Measurements from ENCODE around the gene WDR7. TPM values are rescaled to one million over a fixed set of nuclear protein-coding genes. Genes with fewer than 3 reads are reported as not detected.

The WDR7 gene
- polyA plus RNA-seq, 2 of the 4 experiments (the other 2 are of a cell fraction), result 4.2 to 7.0 TPM

DNA sequence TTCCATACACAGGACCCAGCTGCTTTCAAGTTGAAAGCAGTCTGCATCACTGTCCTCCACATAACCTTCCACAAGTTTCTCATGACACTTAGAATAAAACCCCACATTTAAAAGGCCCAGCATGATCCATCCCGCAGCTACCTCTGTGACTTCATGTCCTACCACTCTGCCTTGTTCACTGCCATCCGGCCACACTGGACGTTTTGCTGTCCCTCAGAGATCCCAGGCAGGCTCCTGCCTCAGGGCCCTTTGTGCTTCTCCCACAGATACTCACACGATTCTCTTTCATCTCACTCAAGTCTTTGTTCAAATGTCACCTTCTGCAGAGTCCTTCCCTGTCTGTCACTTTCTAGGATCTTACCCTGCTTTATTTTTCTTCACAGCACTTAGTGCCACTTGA lies 262.8 kb downstream of the WDR7 start (continued):
- no peak for TF ChIP-seq ZC3H11A (IDR thresholded peaks at IDR 0.05)

- H3K4me3 ChIP-seq, result no peak overlapping the region
- WGBS (ENCODE audit: missing lambda C conversion rate), result 92% methylated on average over 1 of the region's 1 CpG
- no peak for TF ChIP-seq MAFK (IDR thresholded peaks at IDR 0.05; ENCODE audit: partially characterized antibody)
- TF ChIP-seq CEBPB (IDR thresholded peaks at IDR 0.05), result no peak
- TF ChIP-seq HOXB5 (CRISPR knock-in tag; IDR thresholded peaks at IDR 0.05), result no peak
- no peak for TF ChIP-seq PBX3 (IDR thresholded peaks at IDR 0.05)
- no peak for TF ChIP-seq ZC3H11A (IDR thresholded peaks at IDR 0.05)
- TF ChIP-seq KDM5A (IDR thresholded peaks at IDR 0.05), result no peak
- TF ChIP-seq RAD21 (conservative IDR thresholded peaks at IDR 0.05 in 1 of 2, IDR thresholded peaks at IDR 0.05 in 1 of 2), result no peak
- TF ChIP-seq SMC3 (IDR thresholded peaks at IDR 0.05), result no peak
- no peak for TF ChIP-seq MYC (IDR thresholded peaks at IDR 0.05; ENCODE audit: borderline replicate concordance, low read length)
- TF ChIP-seq FOXS1 (CRISPR knock-in tag; IDR thresholded peaks at IDR 0.05), result no peak
- TF ChIP-seq, protein P1, sequence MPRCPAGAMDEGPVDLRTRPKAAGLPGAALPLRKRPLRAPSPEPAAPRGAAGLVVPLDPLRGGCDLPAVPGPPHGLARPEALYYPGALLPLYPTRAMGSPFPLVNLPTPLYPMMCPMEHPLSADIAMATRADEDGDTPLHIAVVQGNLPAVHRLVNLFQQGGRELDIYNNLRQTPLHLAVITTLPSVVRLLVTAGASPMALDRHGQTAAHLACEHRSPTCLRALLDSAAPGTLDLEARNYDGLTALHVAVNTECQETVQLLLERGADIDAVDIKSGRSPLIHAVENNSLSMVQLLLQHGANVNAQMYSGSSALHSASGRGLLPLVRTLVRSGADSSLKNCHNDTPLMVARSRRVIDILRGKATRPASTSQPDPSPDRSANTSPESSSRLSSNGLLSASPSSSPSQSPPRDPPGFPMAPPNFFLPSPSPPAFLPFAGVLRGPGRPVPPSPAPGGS (IDR thresholded peaks at IDR 0.05), result no peak
- no peak for TF ChIP-seq POLR2A (IDR thresholded peaks at IDR 0.05; ENCODE audit: low read length)
- TF ChIP-seq HEYL (CRISPR knock-in tag; IDR thresholded peaks at IDR 0.05), result no peak
- TF ChIP-seq CHD4 (IDR thresholded peaks at IDR 0.05; ENCODE audit: borderline replicate concordance), result no peak
- TF ChIP-seq CBX8 (IDR thresholded peaks at IDR 0.05), result no peak
- no peak for TF ChIP-seq GATA3 (IDR thresholded peaks at IDR 0.05; ENCODE audit: borderline replicate concordance)
- DNase-seq (ENCODE audit: low read depth in 1 of 2, low spot score in 1 of 2), result no peak
- H3K9me3 ChIP-seq, result no peaks in the 10 kb centered on the region
- no peak overlapping the region for H3K4me2 ChIP-seq
- ChIA-PET CTCF (interaction anchor here (1.0 kb wide), 1 partner anchor 132 kb away, joined by 3 read pairs; no protein-coding TSS in a partner anchor), POLR2A (no interaction called here)
- ATAC-seq, result no peak
- no peak for FAIRE-seq
- H3K4me1 ChIP-seq, result no peaks in the 10 kb centered on the region
- no peak overlapping the region for H3K27ac ChIP-seq
Measured at GRCh38 chr18:56919190-56919589, 268.0 kb downstream of the WDR7 start.

GRCh38 chr18:56921896-56922480 lies 270.8 kb downstream of the WDR7 start:
- FAIRE-seq (no peak), ATAC-seq (no peak), DNase-seq (ENCODE audit: low read depth in 1 of 2, low spot score in 1 of 2) (no peak)
- TF ChIP-seq, protein P2, sequence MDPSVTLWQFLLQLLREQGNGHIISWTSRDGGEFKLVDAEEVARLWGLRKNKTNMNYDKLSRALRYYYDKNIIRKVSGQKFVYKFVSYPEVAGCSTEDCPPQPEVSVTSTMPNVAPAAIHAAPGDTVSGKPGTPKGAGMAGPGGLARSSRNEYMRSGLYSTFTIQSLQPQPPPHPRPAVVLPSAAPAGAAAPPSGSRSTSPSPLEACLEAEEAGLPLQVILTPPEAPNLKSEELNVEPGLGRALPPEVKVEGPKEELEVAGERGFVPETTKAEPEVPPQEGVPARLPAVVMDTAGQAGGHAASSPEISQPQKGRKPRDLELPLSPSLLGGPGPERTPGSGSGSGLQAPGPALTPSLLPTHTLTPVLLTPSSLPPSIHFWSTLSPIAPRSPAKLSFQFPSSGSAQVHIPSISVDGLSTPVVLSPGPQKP (IDR thresholded peaks at IDR 0.05; ENCODE audit: low read depth, low read length), result no peak
- no peak for TF ChIP-seq CEBPB (IDR thresholded peaks at IDR 0.05)
- TF ChIP-seq, protein P3, sequence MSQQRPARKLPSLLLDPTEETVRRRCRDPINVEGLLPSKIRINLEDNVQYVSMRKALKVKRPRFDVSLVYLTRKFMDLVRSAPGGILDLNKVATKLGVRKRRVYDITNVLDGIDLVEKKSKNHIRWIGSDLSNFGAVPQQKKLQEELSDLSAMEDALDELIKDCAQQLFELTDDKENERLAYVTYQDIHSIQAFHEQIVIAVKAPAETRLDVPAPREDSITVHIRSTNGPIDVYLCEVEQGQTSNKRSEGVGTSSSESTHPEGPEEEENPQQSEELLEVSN (IDR thresholded peaks at IDR 0.05; ENCODE audit: borderline replicate concordance, low read depth), result no peak
- TF ChIP-seq MAZ (IDR thresholded peaks at IDR 0.05; ENCODE audit: borderline replicate concordance, low read depth, low read length), result no peak
- TF ChIP-seq CBX8 (IDR thresholded peaks at IDR 0.05), result no peak
- TF ChIP-seq ESRRA (IDR thresholded peaks at IDR 0.05; ENCODE audit: borderline replicate concordance, low read length), result no peak
- no peak for TF ChIP-seq PBX3 (IDR thresholded peaks at IDR 0.05)
- no peak for TF ChIP-seq MYC (IDR thresholded peaks at IDR 0.05; ENCODE audit: borderline replicate concordance, low read length)
- TF ChIP-seq CBX2 (IDR thresholded peaks at IDR 0.05; ENCODE audit: borderline replicate concordance, low read depth), result no peak
- no peak for TF ChIP-seq JUN (IDR thresholded peaks at IDR 0.05)
- no peak for TF ChIP-seq SMC3 (IDR thresholded peaks at IDR 0.05)
- TF ChIP-seq MAFK (IDR thresholded peaks at IDR 0.05; ENCODE audit: partially characterized antibody), result no peak
- TF ChIP-seq CHD4 (IDR thresholded peaks at IDR 0.05; ENCODE audit: borderline replicate concordance), result no peak
- TF ChIP-seq ZNF302 (CRISPR knock-in tag; IDR thresholded peaks at IDR 0.05), result no peak
- no peak for TF ChIP-seq RAD21 (conservative IDR thresholded peaks at IDR 0.05 in 1 of 2, IDR thresholded peaks at IDR 0.05 in 1 of 2)
- H3K4me1 ChIP-seq, result no peaks in the 10 kb centered on the region
- no peak overlapping the region for H3K27ac ChIP-seq
- POLR2A ChIA-PET, result no interaction called here
- no peak overlapping the region for H3K4me3 ChIP-seq
- H3K9me3 ChIP-seq, result no peaks in the 10 kb centered on the region
- CTCF ChIA-PET, result no interaction called here
- 88% methylated on average over 1 of the region's 1 CpG for WGBS (ENCODE audit: missing lambda C conversion rate)
- no peak overlapping the region for H3K4me2 ChIP-seq

Data from A549 (cell line).